D721Med (cell line): Measurements from ENCODE around the gene ERICH6.

ENCODE experiments used
- DNase-seq: peaks from one replicate; pipeline ENCODE4 v3.0.0; 2011; ENCODE audit warnings: low spot score; ENCODE audit not compliant: insufficient read length
- FAIRE-seq: peaks from 2 replicates; lab custom pipeline; 2011; peaks lifted over from hg19 to GRCh38; lab: Jason Lieb, UNC
- TF ChIP-seq, protein P1 (sequence below): IDR thresholded peaks from 2 replicates; pipeline ENCODE4 v1.5.1; 2012; ENCODE audit warnings: mild to moderate bottlenecking, control low read depth; ENCODE audit not compliant: insufficient read depth; ENCODE audit errors: missing control alignments

Gene ERICH6

GRCh38 chr3:150703756-150704344 is at the start of gene ERICH6:
TSS of gene ERICH6 (minus strand) at chr3:150703920. CDS start at chr3:150703898, 22 bp downstream.
- no peak for FAIRE-seq
- DNase-seq: peak; percentile 45
- TF ChIP-seq, protein P1, sequence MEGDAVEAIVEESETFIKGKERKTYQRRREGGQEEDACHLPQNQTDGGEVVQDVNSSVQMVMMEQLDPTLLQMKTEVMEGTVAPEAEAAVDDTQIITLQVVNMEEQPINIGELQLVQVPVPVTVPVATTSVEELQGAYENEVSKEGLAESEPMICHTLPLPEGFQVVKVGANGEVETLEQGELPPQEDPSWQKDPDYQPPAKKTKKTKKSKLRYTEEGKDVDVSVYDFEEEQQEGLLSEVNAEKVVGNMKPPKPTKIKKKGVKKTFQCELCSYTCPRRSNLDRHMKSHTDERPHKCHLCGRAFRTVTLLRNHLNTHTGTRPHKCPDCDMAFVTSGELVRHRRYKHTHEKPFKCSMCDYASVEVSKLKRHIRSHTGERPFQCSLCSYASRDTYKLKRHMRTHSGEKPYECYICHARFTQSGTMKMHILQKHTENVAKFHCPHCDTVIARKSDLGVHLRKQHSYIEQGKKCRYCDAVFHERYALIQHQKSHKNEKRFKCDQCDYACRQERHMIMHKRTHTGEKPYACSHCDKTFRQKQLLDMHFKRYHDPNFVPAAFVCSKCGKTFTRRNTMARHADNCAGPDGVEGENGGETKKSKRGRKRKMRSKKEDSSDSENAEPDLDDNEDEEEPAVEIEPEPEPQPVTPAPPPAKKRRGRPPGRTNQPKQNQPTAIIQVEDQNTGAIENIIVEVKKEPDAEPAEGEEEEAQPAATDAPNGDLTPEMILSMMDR: no peak

DNA sequence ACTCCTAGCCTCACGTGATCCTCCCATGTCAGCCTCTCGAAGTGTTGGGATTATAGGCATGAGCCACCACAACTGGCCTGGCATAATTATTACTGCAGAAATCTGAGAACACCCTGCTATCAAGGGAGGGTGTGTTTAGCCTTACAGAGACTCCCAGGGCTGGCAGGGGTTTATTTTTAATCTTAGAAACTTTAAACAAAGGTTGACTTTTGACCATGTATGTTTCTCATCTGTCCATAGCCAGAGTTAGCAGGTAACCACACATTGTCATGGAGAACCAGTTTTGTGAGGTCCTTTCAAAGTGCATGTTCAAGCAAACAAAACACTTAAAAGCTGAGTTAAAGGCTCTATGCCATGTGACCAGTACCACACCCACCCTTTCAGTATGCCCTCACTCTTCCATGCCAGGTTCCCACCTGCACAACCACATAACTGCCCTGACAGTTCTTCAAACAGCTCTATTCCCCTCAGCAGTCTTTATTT is 48.1 kb upstream of the ERICH6 start:
- FAIRE-seq (no peak), DNase-seq (no peak)
- TF ChIP-seq, protein P1: no peak

DNA sequence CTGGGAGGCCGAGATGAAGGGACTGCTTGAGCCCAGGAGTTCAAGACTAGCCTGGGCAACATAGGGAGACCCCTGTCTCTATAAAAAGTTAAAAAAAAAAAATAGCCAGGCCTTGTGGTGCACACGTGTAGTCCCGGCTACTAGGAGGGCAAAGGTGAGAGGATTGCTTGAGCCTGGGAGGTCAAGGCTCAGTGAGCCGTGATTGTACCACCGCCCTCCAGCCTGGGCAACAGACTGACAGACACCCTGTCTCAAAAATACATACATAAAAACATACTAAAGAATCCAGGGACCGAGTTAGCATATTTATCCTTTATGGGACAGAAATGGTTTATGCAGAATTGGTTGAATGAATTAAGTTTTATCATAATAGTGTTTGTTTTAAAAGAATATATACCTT is 45.5 kb upstream of the ERICH6 start:
- DNase-seq (no peak), FAIRE-seq (no peak)
- TF ChIP-seq, protein P1: no peak

- no peak for DNase-seq
- TF ChIP-seq, protein P1: no peak
These were observed 44.9 kb upstream of the ERICH6 start for GRCh38 chr3:150748684-150749047.

DNA sequence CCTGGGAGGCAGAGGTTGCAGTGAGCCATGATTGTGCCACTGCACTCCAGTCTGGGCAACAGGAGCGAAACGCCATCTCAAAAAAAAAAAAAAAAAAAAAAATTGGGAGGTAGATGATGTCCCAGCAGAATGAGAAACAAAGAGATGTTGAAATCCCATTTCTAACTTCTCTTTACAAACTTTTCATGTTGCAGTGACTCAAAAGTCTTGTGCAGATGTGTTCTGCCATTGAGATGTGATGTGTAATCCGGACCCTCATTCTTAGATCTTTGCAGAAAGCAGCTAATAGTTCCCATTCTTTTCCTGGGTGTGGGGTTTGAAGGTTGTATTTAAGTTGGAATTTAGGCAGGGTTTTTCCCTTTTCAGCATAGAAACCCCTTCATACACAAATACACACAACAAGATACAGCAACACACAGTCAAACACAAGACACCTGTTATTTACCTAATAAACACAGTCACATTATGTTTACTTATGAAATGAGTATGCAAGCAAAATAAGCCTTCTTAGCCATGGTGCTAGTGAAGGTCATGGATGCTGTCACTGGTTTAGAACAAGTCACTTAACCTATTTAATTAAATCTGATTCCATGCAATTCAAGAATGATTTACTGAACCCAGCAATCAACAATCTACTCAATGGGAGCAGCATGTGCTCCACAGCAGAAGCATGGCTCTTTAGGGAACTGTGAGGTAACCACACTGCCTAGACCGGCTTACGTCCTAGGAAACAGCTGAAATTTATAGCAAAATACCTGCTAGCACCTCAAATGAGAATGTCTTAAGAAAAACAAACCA is 44.4 kb upstream of the ERICH6 start:
- DNase-seq (no peak), FAIRE-seq (no peak)
- TF ChIP-seq, protein P1: no peak

More at GRCh38 chr3:150748684-150749047, 44.9 kb upstream of the ERICH6 start:
- no peak for FAIRE-seq

DNA sequence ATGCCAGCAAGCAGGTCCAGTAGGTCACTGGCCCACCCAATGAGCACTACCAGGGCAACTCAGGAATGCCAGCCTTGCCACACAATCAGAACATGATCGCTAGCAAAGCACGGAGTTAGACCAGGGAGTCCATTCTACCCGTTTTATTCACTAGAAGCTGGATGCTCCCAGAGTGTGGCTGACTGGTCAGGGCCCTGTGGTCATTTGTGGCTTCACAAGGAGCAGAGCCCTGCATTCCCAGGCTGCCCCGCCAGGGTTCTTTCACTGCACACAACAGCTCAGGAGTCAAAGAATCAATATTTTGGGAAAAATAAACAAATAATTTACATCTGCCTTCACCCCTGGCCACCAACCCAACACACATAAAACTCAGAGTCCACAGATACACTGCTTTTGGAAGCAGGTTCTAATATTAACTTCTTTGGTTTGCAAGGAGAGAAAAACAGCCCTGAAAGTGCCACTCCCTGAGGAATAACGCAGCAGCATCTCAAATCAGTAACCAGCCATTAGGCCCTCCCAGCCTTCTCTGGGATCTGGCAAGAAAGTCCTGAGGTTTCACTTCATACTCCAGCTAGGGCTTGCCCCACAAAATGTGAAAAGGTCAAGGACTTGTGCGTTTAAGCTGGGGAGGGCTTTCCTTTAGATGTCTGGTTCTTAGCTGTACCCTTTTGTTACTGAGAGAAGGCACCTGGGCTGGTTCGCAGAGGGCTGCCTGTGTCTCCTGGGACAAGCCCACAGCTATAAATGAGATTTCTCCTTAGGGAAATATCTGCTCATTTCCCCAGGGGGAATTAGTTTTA is 43.3 kb upstream of the ERICH6 start:
- FAIRE-seq (no peak), DNase-seq (no peak)
- TF ChIP-seq, protein P1: no peak
